Effector memory CD4-positive, alpha-beta T cell (primary cell): ENCODE measurements around the gene OSBPL2.

Experiments
- DNase-seq, 3 donors: peaks; one replicate each; pipeline ENCODE4 v3.0.0-alpha.2; 2020
- H3K27ac ChIP-seq: 2 replicates; pipeline ENCODE4 v1.7.0; 2013; ENCODE audit warnings: mild to moderate bottlenecking, low read length, moderate library complexity; ENCODE audit not compliant: insufficient read depth, poor library complexity, severe bottlenecking
- H3K27me3 ChIP-seq: replicated peaks from 2 replicates; pipeline ENCODE4 v1.7.0; 2013; ENCODE audit warnings: mild to moderate bottlenecking, low read length; ENCODE audit not compliant: insufficient read depth, control insufficient read depth, poor library complexity, severe bottlenecking
- H3K36me3 ChIP-seq: 2 replicates; pipeline ENCODE4 v1.7.0; 2013; ENCODE audit warnings: mild to moderate bottlenecking, low read length, moderate library complexity; ENCODE audit not compliant: control insufficient read depth, insufficient read depth
- H3K4me1 ChIP-seq: 2 replicates; pipeline ENCODE4 v1.7.0; 2013; ENCODE audit warnings: low read length, mild to moderate bottlenecking; ENCODE audit not compliant: control insufficient read depth, insufficient read depth, poor library complexity, severe bottlenecking
- H3K4me3 ChIP-seq: 2 replicates; pipeline ENCODE4 v1.7.0; 2013; ENCODE audit warnings: low read length, low read depth, mild to moderate bottlenecking; ENCODE audit not compliant: insufficient read depth, poor library complexity, severe bottlenecking
- H3K9me3 ChIP-seq: 2 replicates; pipeline ENCODE4 v1.7.0; 2013; ENCODE audit warnings: mild to moderate bottlenecking, low read length, moderate library complexity; ENCODE audit not compliant: control insufficient read depth

Gene OSBPL2

DNA sequence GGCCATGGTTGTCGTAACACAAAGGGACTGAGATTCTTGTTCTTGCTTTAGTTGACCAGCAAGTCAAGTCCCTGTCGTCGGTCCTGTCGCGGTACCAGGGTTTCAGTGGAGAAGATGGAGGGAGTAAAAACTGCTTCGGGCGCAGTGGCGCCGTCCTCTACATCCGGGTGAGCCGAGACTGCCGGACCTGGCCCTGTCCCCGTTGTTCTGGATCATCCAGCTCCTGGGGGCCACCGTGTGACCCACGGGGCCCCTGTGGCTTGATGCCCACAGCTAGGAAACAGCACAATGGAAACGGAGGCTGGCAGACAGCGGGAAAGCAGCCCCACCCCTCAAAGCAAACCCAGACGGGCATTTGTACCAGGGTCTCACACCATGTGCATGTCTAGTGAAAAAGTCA lies 40.5 kb upstream of the OSBPL2 start:
- no peak for DNase-seq
- Histone ChIP-seq H3K36me3 (peaks cover 52% of the 10 kb centered on the region), H3K27ac (no peak overlapping the region), H3K4me1 (no peaks in the 10 kb centered on the region), H3K4me3 (no peak overlapping the region), H3K9me3 (no peaks in the 10 kb centered on the region), H3K27me3 (no peaks in the 10 kb centered on the region)

DNA sequence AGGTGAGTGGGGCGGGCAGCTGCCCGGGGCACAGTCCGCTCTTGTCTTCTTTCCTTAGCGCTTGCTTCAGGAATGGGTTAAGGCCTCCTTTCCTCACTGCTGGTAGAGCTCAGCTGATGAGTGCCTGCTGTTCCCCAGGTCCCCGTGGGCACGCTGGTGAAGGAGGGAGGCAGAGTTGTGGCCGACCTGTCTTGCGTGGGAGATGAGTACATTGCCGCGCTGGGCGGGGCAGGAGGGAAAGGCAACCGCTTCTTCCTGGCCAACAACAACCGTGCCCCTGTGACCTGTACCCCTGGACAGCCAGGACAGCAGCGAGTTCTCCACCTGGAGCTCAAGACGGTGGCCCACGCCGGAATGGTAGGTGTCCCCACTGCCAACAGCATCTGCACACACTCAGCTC lies 39.8 kb upstream of the OSBPL2 start:
- no peak overlapping the region for H3K27ac ChIP-seq
- H3K27me3 ChIP-seq, result no peaks in the 10 kb centered on the region
- no peak overlapping the region for H3K4me3 ChIP-seq
- no peaks in the 10 kb centered on the region for H3K4me1 ChIP-seq
- peaks cover 51% of the 10 kb centered on the region for H3K36me3 ChIP-seq
- no peak for DNase-seq
- no peaks in the 10 kb centered on the region for H3K9me3 ChIP-seq

DNA sequence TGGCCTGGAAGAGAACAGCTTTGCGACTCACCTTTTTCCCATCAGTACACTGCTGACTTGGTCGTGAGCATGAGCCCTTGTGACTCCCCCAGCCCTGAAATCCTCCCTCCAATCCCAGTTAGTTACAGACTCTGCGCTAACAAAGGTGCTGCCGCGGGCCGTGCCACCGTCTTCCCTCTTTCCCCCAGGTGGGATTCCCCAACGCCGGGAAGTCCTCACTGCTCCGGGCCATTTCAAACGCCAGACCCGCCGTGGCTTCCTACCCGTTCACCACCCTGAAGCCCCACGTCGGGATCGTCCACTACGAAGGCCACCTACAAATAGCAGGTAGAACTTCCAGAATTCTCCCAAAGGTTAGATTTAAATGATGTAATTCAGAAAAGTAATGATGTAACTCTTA lies 39.4 kb upstream of the OSBPL2 start:
- no peak for DNase-seq

DNA sequence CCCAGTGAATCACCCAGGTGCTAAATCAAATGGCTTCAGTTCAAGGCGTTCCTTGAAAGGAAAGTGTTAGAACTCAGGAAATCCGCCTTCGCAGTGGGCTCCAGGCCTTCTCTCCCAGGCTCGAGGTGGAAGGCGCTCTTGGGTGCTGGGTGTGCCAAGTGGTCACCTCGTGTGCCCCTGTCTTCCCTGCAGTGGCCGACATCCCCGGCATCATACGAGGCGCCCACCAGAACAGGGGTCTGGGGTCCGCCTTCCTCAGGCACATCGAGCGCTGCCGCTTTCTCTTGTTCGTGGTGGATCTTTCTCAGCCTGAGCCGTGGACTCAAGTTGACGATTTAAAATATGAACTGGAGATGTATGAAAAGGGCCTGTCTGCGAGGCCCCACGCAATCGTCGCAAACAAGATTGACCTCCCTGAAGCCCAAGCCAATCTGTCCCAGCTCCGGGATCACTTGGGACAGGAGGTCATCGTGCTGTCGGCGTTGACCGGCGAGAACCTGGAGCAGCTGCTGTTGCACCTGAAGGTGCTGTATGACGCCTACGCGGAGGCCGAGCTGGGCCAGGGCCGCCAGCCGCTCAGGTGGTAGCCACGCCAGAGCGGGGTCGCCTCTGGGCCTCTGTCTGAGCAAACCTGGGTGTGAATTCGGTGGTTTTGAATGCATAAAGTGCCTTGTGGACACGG lies 37.7 kb upstream of the OSBPL2 start:
- H3K9me3 ChIP-seq, result no peaks in the 10 kb centered on the region
- peaks cover 47% of the 10 kb centered on the region for H3K36me3 ChIP-seq
- H3K27ac ChIP-seq, result no peak overlapping the region
- no peaks in the 10 kb centered on the region for H3K4me1 ChIP-seq
- H3K27me3 ChIP-seq, result no peaks in the 10 kb centered on the region
- no peak overlapping the region for H3K4me3 ChIP-seq
- no peak for DNase-seq

More for the DNA sequence above, 39.4 kb upstream of the OSBPL2 start:
- H3K36me3 ChIP-seq, result peaks cover 50% of the 10 kb centered on the region
- no peaks in the 10 kb centered on the region for H3K27me3 ChIP-seq
- H3K4me1 ChIP-seq, result no peaks in the 10 kb centered on the region
- no peak overlapping the region for H3K27ac ChIP-seq
- H3K9me3 ChIP-seq, result no peaks in the 10 kb centered on the region
- no peak overlapping the region for H3K4me3 ChIP-seq

DNA sequence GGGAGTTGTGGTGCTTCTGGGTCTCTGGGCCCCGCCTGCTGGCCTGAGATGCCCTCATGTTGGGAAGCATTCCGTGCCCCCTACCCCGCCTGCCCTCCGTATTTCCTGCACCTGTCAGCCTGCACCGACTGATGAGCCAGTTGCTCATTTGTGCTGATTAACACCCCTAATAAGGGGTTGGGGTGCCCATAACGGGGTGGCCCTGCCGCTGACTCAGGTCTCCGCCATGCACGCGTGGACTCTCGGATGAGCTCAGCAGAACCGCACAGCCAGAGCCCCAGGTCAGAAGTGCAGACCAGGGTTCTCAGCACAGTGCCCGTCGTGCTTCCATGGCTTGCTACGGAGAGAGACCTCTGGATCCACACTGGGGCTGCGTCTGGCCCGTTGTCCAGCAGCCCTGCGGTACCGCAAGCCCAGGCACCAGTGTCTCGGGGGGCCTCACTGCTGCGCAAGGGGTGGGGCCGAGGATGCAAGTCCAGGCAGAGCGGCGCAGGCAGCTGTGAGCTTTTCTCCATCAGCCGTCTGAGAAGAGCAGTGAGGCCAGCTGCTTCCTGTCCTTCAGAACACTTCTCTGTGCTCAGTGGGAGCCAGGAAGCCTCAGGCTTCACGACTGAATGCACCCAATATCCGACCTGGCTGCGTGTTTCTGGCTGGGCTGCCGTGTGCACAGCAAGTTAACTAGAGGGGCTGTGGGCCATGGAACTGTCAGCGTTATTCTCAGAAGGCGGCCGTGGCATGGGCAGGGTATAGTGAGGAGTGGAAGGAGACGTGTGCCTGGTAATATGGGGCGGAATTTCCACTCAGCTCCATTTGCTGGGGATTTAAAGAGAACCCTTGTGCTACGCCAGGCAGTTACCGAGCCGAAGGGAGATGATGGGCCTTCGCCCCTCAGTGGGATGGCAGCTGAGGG lies 36.9 kb upstream of the OSBPL2 start:
- Histone ChIP-seq H3K27me3 (no peaks in the 10 kb centered on the region), H3K4me1 (no peaks in the 10 kb centered on the region), H3K36me3 (peaks cover 40% of the 10 kb centered on the region), H3K9me3 (no peaks in the 10 kb centered on the region), H3K4me3 (no peak overlapping the region), H3K27ac (no peak overlapping the region)
- no peak for DNase-seq

DNA sequence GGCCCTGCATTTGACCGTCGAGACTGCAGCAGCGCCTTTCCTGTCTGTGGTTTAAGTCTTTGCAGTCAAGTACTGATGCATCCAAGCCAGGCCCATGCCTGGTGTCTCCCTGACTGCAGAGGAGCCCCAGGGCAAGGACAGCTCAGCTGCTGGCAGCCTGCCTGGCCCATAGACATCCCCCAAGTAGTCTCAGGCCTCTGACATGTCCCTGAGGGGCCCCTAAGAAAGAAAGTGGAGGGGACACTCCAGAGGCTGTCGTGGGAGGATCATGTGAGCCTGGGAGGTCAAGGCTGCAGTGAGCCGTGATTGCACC lies 36.3 kb upstream of the OSBPL2 start:
- DNase-seq, result no peak

DNA sequence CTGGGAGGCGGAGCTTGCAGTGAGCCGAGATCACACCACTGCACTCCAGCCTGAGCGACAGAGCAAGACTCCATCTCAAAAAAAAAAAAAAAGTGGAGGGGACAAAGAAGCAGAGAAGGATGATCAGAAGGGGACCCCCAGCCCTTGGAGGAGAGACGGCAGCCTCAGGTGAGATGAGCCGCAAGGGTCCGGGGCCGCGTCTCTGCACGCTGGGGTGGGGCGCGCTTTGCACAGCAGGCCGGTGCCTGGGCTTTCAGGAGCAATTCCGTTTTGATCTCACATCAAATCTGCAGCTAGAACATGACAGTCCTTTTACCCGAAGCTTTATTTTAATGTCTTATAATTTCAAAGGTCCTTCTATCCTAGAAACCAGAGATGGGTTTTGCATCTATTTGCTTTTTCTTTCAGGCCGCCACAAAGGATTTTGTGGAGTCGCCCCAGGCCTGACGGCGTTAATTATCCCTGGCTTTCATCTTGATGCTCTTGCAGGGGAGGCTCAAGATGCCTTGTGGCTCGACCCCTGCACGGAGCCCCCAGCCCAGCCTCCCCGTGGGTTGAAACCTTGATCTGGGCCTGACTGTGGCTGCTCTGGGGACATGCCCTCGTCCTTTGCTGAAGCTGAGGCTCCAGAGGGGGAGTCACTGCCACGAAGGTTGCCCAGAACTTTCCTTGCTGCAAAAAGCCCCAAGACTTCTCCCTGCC lies 35.5 kb upstream of the OSBPL2 start:
- Histone ChIP-seq H3K27ac (no peak overlapping the region), H3K36me3 (peaks cover 37% of the 10 kb centered on the region), H3K27me3 (no peaks in the 10 kb centered on the region), H3K4me1 (no peaks in the 10 kb centered on the region), H3K4me3 (no peak overlapping the region), H3K9me3 (no peaks in the 10 kb centered on the region)
- DNase-seq, result no peak

More for the DNA sequence above, 36.3 kb upstream of the OSBPL2 start:
- Histone ChIP-seq H3K27ac (no peak overlapping the region), H3K36me3 (peaks cover 40% of the 10 kb centered on the region), H3K4me1 (no peaks in the 10 kb centered on the region), H3K9me3 (no peaks in the 10 kb centered on the region), H3K27me3 (no peaks in the 10 kb centered on the region), H3K4me3 (no peak overlapping the region)

DNA sequence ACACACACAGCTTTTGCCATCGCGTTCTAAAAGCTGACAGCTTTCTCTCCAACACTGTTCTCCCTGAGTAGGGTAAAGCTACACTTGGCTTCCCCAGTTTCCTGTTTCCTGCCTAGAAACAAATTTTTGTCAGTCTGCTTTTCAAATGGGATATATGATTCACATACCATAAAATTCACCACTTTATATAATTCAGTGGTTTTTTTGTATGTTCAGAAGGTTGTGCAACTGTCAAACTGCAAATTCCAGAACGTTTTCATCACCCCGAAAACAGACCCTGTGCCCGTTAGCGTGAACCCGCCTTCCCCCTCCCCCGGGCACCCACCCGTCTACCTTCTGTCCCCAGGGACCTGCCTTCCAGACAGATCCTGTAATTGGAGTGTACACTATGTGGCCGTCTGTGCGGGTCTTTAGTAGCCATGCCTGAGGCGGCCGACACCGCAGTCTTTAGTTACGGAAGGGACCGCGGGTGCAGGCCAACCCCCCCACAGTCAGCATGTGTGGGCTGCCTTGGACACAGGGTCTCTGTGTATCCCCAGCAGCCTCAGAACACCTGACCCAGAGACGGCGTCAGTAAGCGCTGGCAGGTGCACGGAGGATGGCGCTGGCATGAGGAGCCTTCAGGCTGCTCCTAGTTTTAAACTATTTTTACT lies 34.8 kb upstream of the OSBPL2 start:
- no peak for DNase-seq
- Histone ChIP-seq H3K27me3 (no peaks in the 10 kb centered on the region), H3K9me3 (no peaks in the 10 kb centered on the region), H3K36me3 (peaks cover 30% of the 10 kb centered on the region), H3K4me1 (no peaks in the 10 kb centered on the region), H3K27ac (no peak overlapping the region), H3K4me3 (no peak overlapping the region)

DNA sequence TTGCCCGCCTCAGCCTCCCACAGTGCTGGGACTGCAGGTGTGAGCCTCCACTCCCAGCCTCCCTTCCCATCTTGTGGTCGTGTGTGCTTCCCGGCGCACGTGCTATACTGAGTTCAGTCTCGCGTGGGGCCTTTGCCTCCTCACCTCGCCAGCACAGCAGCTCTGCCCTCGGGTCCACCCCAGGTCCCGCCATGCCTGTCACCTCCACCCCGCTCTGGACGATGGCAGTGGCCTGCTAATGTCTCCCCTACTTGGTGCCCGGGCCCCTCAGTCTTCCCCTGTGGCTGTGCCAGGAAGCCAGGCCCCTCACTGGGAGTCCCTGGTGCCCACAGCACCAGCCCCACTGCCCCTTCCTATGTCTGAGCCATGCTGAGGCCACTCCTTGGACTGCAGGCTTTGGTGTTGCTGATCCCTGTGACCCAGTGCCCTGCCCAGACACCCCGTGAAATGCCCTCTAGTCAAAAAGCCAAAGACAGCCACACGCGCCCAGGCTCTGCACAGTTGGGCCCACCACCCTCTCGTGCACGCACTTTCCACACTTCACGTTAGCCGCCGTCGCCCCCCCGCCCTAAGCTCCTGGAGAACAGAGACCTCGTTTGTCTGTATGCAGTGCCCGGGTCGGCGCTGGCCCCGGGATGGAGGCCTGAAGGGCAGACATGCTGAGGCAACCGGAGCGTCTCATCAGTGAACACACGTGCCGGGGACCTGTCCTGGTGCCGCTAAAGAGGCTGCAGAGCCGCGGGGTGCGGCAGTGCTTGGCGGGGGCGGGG lies 32.5 kb upstream of the OSBPL2 start:
- Histone ChIP-seq H3K4me3 (no peak overlapping the region), H3K27me3 (no peaks in the 10 kb centered on the region), H3K9me3 (no peaks in the 10 kb centered on the region), H3K4me1 (no peaks in the 10 kb centered on the region), H3K36me3 (peaks cover 16% of the 10 kb centered on the region), H3K27ac (no peak overlapping the region)
- no peak for DNase-seq
